Hippocampal formation (tissue), 2 donors: ENCODE measurements around the gene PPP4R1.

ENCODE experiments used
- DNase-seq, 2 donors: peaks; one replicate each; lab custom pipeline; 2025; lab: John Stamatoyannopoulos, UW

The PPP4R1 gene

GRCh38 chr18:9587924-9588323, 26.4 kb downstream of the PPP4R1 start:
- DNase-seq, result no peak

GRCh38 chr18:9586814-9587213, 27.5 kb downstream of the PPP4R1 start:
- DNase-seq, result no peak

GRCh38 chr18:9581667-9582066, 32.7 kb downstream of the PPP4R1 start:
- no peak for DNase-seq

GRCh38 chr18:9578306-9578705, 36.1 kb downstream of the PPP4R1 start:
- no peak for DNase-seq

GRCh38 chr18:9577361-9577760, 37.0 kb downstream of the PPP4R1 start:
- DNase-seq, result no peak

GRCh38 chr18:9575558-9575957, 38.8 kb downstream of the PPP4R1 start:
- DNase-seq, result peak; percentile 39 to 82

- peak in 1 of 2 donors; percentile 4 for DNase-seq
Observed at GRCh38 chr18:9574473-9575115, 39.8 kb downstream of the PPP4R1 start.

- no peak for DNase-seq
Observed at GRCh38 chr18:9571546-9571945, 42.8 kb downstream of the PPP4R1 start.

- DNase-seq, result no peak
Observed at GRCh38 chr18:9570255-9570654, 44.1 kb downstream of the PPP4R1 start.

GRCh38 chr18:9569178-9569577, 45.2 kb downstream of the PPP4R1 start:
- DNase-seq, result no peak

- no peak for DNase-seq
Observed at GRCh38 chr18:9568186-9568585, 46.2 kb downstream of the PPP4R1 start.

- no peak for DNase-seq
Observed at GRCh38 chr18:9565407-9565806, 49.0 kb downstream of the PPP4R1 start.

GRCh38 chr18:9563331-9563730, 51.0 kb downstream of the PPP4R1 start:
- DNase-seq, result no peak

- DNase-seq, result no peak
Observed at GRCh38 chr18:9562584-9562983, 51.8 kb downstream of the PPP4R1 start.

GRCh38 chr18:9561759-9562158, 52.6 kb downstream of the PPP4R1 start:
- DNase-seq, result no peak

GRCh38 chr18:9559253-9559652, 55.1 kb downstream of the PPP4R1 start:
- no peak for DNase-seq

GRCh38 chr18:9558387-9559064, 55.8 kb downstream of the PPP4R1 start:
- DNase-seq, result no peak

GRCh38 chr18:9557250-9557943, 57.0 kb downstream of the PPP4R1 start:
- no peak for DNase-seq

GRCh38 chr18:9552616-9553015, 61.7 kb downstream of the PPP4R1 start:
- no peak for DNase-seq

- no peak for DNase-seq
Observed at GRCh38 chr18:9552191-9552590, 62.2 kb downstream of the PPP4R1 start.

- no peak for DNase-seq
Observed at GRCh38 chr18:9550429-9550828, 63.9 kb downstream of the PPP4R1 start.

- DNase-seq, result no peak
Observed at GRCh38 chr18:9549405-9549804, 65.0 kb downstream of the PPP4R1 start.

- DNase-seq, result no peak
Observed at GRCh38 chr18:9547782-9548181, 66.6 kb downstream of the PPP4R1 start.
